Measurements from ENCODE around the gene MAP3K19. TPM values are rescaled to one million over a fixed set of nuclear protein-coding genes. Genes with fewer than 3 reads are reported as not detected.
"Not testable (repeated sequence)": the region's sequence is repeated elsewhere in the genome, so short reads cannot be mapped to it uniquely, and the experiment has no call there.

The MAP3K19 gene
- not detected for polyA plus RNA-seq (2013, experiment 1 of 2; ENCODE audit: insufficient read length)
- polyA plus RNA-seq (2013, experiment 2 of 2; ENCODE audit: insufficient read length): not detected

- no peak for DNase-seq
Measured at GRCh38 chr2:135047300-135047699, at the start of gene MAP3K19. TSS of gene MAP3K19 (minus strand) at chr2:135047447. CDS start at chr2:135024647, 22,800 bp downstream.

- DNase-seq: peak; percentile 41
Measured at GRCh38 chr2:135096665-135097446, 49.6 kb upstream of the MAP3K19 start.

GRCh38 chr2:135095591-135095990 lies 48.3 kb upstream of the MAP3K19 start:
- DNase-seq: no peak

- no peak for DNase-seq
Measured at GRCh38 chr2:135094508-135094907, 47.3 kb upstream of the MAP3K19 start.

GRCh38 chr2:135093670-135094330 lies 46.6 kb upstream of the MAP3K19 start:
- DNase-seq: no peak

- DNase-seq: peak; percentile 27
Measured at GRCh38 chr2:135093193-135093592, 45.9 kb upstream of the MAP3K19 start.

GRCh38 chr2:135091681-135092080 lies 44.4 kb upstream of the MAP3K19 start:
- DNase-seq: no peak

- not testable (repeated sequence) for DNase-seq
Measured at GRCh38 chr2:135089597-135089996, 42.4 kb upstream of the MAP3K19 start.

GRCh38 chr2:135086222-135086621 lies 39.0 kb upstream of the MAP3K19 start:
- no peak for DNase-seq

- no peak for DNase-seq
Measured at GRCh38 chr2:135078417-135078816, 31.2 kb upstream of the MAP3K19 start.

GRCh38 chr2:135076556-135076955 lies 29.3 kb upstream of the MAP3K19 start:
- no peak for DNase-seq

GRCh38 chr2:135074216-135074615 lies 27.0 kb upstream of the MAP3K19 start:
- no peak for DNase-seq

- no peak for DNase-seq
Measured at GRCh38 chr2:135072125-135072997, 25.1 kb upstream of the MAP3K19 start.

GRCh38 chr2:135066710-135067109 lies 19.5 kb upstream of the MAP3K19 start:
- DNase-seq: peak; percentile 62

- DNase-seq: no peak
Measured at GRCh38 chr2:135064149-135064548, 16.9 kb upstream of the MAP3K19 start.

- DNase-seq: no peak
Measured at GRCh38 chr2:135063210-135063609, 16.0 kb upstream of the MAP3K19 start.

- DNase-seq: no peak
Measured at GRCh38 chr2:135059577-135059976, 12.3 kb upstream of the MAP3K19 start.

GRCh38 chr2:135056790-135057189 lies 9.5 kb upstream of the MAP3K19 start:
- peak; percentile 17 for DNase-seq

GRCh38 chr2:135055182-135055786 lies 8.0 kb upstream of the MAP3K19 start:
- peak; percentile 88 for DNase-seq

- DNase-seq: peak; percentile 12
Measured at GRCh38 chr2:135052997-135053474, 5.8 kb upstream of the MAP3K19 start.

- DNase-seq: peak; percentile 85
Measured at GRCh38 chr2:135052042-135052876, 5.0 kb upstream of the MAP3K19 start, which contains the start of gene RAB3GAP1. TSS of gene RAB3GAP1 (plus strand) at chr2:135052292. CDS start at chr2:135052308, 16 bp downstream.
